Activated CD8-positive, alpha-beta memory T cell treated with anti-CD3 and anti-CD28 coated beads, Interleukin-2, amount 50 U/mL, for 1 hour (primary cell): ENCODE measurements around the gene OR11L1.

Experiments used
- DNase-seq: peaks from one replicate; pipeline ENCODE4 v3.0.0-alpha.2; 2020; ENCODE audit errors: extremely low read depth

The OR11L1 gene

DNA sequence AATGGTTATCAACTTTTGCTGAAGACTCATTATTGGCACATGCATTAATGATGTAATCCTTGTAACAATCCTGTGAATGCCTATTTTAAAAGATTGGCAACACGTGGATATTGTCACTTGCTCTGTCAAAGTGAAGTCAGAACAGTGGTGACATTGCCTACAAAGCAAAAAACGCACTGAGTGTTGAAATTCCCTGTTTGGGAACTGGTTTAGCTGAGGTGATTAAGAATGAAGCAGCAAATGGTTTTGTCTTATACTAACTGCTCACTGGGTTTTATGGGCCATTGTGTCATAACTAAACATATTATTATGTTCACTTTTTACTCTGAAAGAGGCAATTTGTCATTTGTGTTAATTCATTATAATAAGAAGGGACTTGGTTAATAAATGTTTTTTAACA, 29.1 kb downstream of the OR11L1 start:
- DNase-seq: no peak

DNA sequence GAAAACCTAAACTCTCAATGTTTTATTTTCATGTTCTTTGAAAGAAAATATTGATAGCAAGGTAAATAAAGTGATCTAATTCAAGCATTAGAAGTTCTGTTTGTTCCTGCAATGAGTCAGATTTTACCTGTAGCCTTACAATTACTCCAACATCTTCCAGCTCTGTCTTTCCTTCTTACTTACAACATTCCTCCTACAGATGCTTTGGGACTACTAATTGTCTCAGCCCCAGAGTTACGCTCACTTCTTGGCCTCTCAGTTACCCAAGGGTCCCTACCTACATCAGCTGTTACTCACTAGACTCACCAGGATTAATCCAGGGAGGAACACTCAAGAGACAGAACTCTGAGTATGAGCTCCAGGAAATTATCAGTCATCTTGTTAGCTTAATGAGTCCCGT, 44.2 kb downstream of the OR11L1 start:
- no peak for DNase-seq
